Measurements from ENCODE around the gene ATAD2B.
A peak's percentile ranks its signal among the peaks of the same experiment; 100 is the strongest.
"Not testable (repeated sequence)": the region's sequence is repeated elsewhere in the genome, so short reads cannot be mapped to it uniquely, and the experiment has no call there.

Gene ATAD2B

GRCh38 chr2:23926750-23927571, at the start of gene ATAD2B:
Gene ATAD2B (minus strand): TSS chr2:23927123. CDS start chr2:23926770, 353 bp downstream.
- ATAC-seq (ENCODE audit: low read depth) (peak; percentile 67), DNase-seq (ENCODE audit: low spot score in 2 of 2) (peak; percentile 95 to 97)
- peaks cover 28% of the 10 kb centered on the region for H3K4me1 Mint-ChIP-seq
- H3K4me3 Mint-ChIP-seq = peak within 1 kb of the TSS; percentile 94
- peaks cover 1% of the 10 kb centered on the region for H3K9me3 Mint-ChIP-seq
- peaks cover 8% of the 10 kb centered on the region for H3K36me3 Mint-ChIP-seq
- no peaks in the 10 kb centered on the region for H3K27me3 Mint-ChIP-seq
- peak within 1 kb of the TSS; percentile 99 for H3K27ac Mint-ChIP-seq

GRCh38 chr2:23967846-23968245, 40.9 kb upstream of the ATAD2B start:
- peaks cover 11% of the 10 kb centered on the region for H3K36me3 Mint-ChIP-seq
- ATAC-seq (ENCODE audit: low read depth) (no peak), DNase-seq (ENCODE audit: low spot score in 2 of 2) (no peak)
- H3K4me1 Mint-ChIP-seq = peaks cover 3% of the 10 kb centered on the region
- no peak overlapping the region for H3K4me3 Mint-ChIP-seq
- H3K9me3 Mint-ChIP-seq = peaks cover 1% of the 10 kb centered on the region
- no peak overlapping the region for H3K27ac Mint-ChIP-seq
- no peaks in the 10 kb centered on the region for H3K27me3 Mint-ChIP-seq

GRCh38 chr2:23954325-23955014, 27.5 kb upstream of the ATAD2B start:
- DNase-seq (ENCODE audit: low spot score in 2 of 2) (no peak), ATAC-seq (ENCODE audit: low read depth) (no peak)
- Mint-ChIP-seq H3K36me3 (peaks cover 2% of the 10 kb centered on the region), H3K4me1 (peaks cover 6% of the 10 kb centered on the region), H3K27me3 (no peaks in the 10 kb centered on the region), H3K4me3 (no peak overlapping the region), H3K9me3 (no peaks in the 10 kb centered on the region), H3K27ac (no peak overlapping the region)

- Mint-ChIP-seq H3K27me3 (no peaks in the 10 kb centered on the region), H3K4me1 (peaks cover 6% of the 10 kb centered on the region), H3K36me3 (peaks cover 2% of the 10 kb centered on the region), H3K4me3 (no peak overlapping the region), H3K9me3 (no peaks in the 10 kb centered on the region), H3K27ac (no peak overlapping the region)
- ATAC-seq (ENCODE audit: low read depth) = no peak
- DNase-seq (ENCODE audit: low spot score in 2 of 2) = no peak
Observed at GRCh38 chr2:23953625-23954024, 26.7 kb upstream of the ATAD2B start.

- ATAC-seq (ENCODE audit: low read depth); H3K9me3 Mint-ChIP-seq; H3K4me3 Mint-ChIP-seq; H3K27ac Mint-ChIP-seq; DNase-seq (ENCODE audit: low spot score in 2 of 2); H3K27me3 Mint-ChIP-seq; H3K4me1 Mint-ChIP-seq; H3K36me3 Mint-ChIP-seq: not testable (repeated sequence)
Observed at GRCh38 chr2:23952558-23952957, 25.6 kb upstream of the ATAD2B start.

- DNase-seq (ENCODE audit: low spot score in 2 of 2) (no peak), ATAC-seq (ENCODE audit: low read depth) (no peak)
- Mint-ChIP-seq H3K9me3 (no peaks in the 10 kb centered on the region), H3K27ac (no peak overlapping the region), H3K36me3 (no peaks in the 10 kb centered on the region), H3K27me3 (no peaks in the 10 kb centered on the region), H3K4me1 (peaks cover 13% of the 10 kb centered on the region), H3K4me3 (no peak overlapping the region)
Observed at GRCh38 chr2:23947350-23947749, 20.4 kb upstream of the ATAD2B start.

- no peak overlapping the region for H3K4me3 Mint-ChIP-seq
- no peaks in the 10 kb centered on the region for H3K27me3 Mint-ChIP-seq
- H3K4me1 Mint-ChIP-seq = peaks cover 19% of the 10 kb centered on the region
- no peaks in the 10 kb centered on the region for H3K36me3 Mint-ChIP-seq
- H3K27ac Mint-ChIP-seq = no peak overlapping the region
- no peak for ATAC-seq (ENCODE audit: low read depth)
- DNase-seq (ENCODE audit: low spot score in 2 of 2) = no peak
- H3K9me3 Mint-ChIP-seq = no peaks in the 10 kb centered on the region
Observed at GRCh38 chr2:23944976-23945375, 18.1 kb upstream of the ATAD2B start.

- no peak for DNase-seq (ENCODE audit: low spot score in 2 of 2)
- no peaks in the 10 kb centered on the region for H3K36me3 Mint-ChIP-seq
- peaks cover 18% of the 10 kb centered on the region for H3K4me1 Mint-ChIP-seq
- ATAC-seq (ENCODE audit: low read depth) = no peak
- no peak overlapping the region for H3K27ac Mint-ChIP-seq
- no peaks in the 10 kb centered on the region for H3K9me3 Mint-ChIP-seq
- H3K4me3 Mint-ChIP-seq = no peak overlapping the region
- H3K27me3 Mint-ChIP-seq = no peaks in the 10 kb centered on the region
Observed at GRCh38 chr2:23944527-23944926, 17.6 kb upstream of the ATAD2B start.

- Mint-ChIP-seq H3K27ac (no peak overlapping the region), H3K9me3 (no peaks in the 10 kb centered on the region), H3K4me1 (peaks cover 24% of the 10 kb centered on the region), H3K36me3 (no peaks in the 10 kb centered on the region), H3K27me3 (no peaks in the 10 kb centered on the region), H3K4me3 (no peak overlapping the region)
- no peak for DNase-seq (ENCODE audit: low spot score in 2 of 2)
- ATAC-seq (ENCODE audit: low read depth) = no peak
Observed at GRCh38 chr2:23943666-23944065, 16.7 kb upstream of the ATAD2B start.

GRCh38 chr2:23941644-23942043, 14.7 kb upstream of the ATAD2B start:
- DNase-seq (ENCODE audit: low spot score in 2 of 2) (no peak), ATAC-seq (ENCODE audit: low read depth) (no peak)
- Mint-ChIP-seq H3K27me3 (no peaks in the 10 kb centered on the region), H3K4me1 (peaks cover 24% of the 10 kb centered on the region), H3K27ac (no peak overlapping the region), H3K36me3 (no peaks in the 10 kb centered on the region), H3K4me3 (no peak overlapping the region), H3K9me3 (no peaks in the 10 kb centered on the region)

- DNase-seq (ENCODE audit: low spot score in 2 of 2) = no peak
- H3K27ac Mint-ChIP-seq = peak overlapping the region; percentile 86
- peaks cover 24% of the 10 kb centered on the region for H3K4me1 Mint-ChIP-seq
- no peaks in the 10 kb centered on the region for H3K36me3 Mint-ChIP-seq
- no peaks in the 10 kb centered on the region for H3K9me3 Mint-ChIP-seq
- no peaks in the 10 kb centered on the region for H3K27me3 Mint-ChIP-seq
- peak overlapping the region; percentile 95 for H3K4me3 Mint-ChIP-seq
- peak; percentile 53 for ATAC-seq (ENCODE audit: low read depth)
Observed at GRCh38 chr2:23940718-23941620, 14.0 kb upstream of the ATAD2B start.

GRCh38 chr2:23939987-23940717, 13.2 kb upstream of the ATAD2B start, which contains the start of gene UBXN2A:
Gene UBXN2A (plus strand): TSS chr2:23940463. CDS start chr2:23958315, 17,852 bp downstream.
- peak within 1 kb of the TSS; percentile 86 for H3K27ac Mint-ChIP-seq
- peaks cover 24% of the 10 kb centered on the region for H3K4me1 Mint-ChIP-seq
- no peaks in the 10 kb centered on the region for H3K36me3 Mint-ChIP-seq
- no peaks in the 10 kb centered on the region for H3K27me3 Mint-ChIP-seq
- peak within 1 kb of the TSS; percentile 95 for H3K4me3 Mint-ChIP-seq
- DNase-seq (ENCODE audit: low spot score in 2 of 2) (peak; percentile 76 to 86), ATAC-seq (ENCODE audit: low read depth) (peak; percentile 88)
- no peaks in the 10 kb centered on the region for H3K9me3 Mint-ChIP-seq

GRCh38 chr2:23934259-23934658, 7.3 kb upstream of the ATAD2B start:
- no peaks in the 10 kb centered on the region for H3K27me3 Mint-ChIP-seq
- no peak overlapping the region for H3K4me3 Mint-ChIP-seq
- no peak for DNase-seq (ENCODE audit: low spot score in 2 of 2)
- peaks cover 6% of the 10 kb centered on the region for H3K4me1 Mint-ChIP-seq
- no peaks in the 10 kb centered on the region for H3K9me3 Mint-ChIP-seq
- ATAC-seq (ENCODE audit: low read depth) = no peak
- no peak overlapping the region for H3K27ac Mint-ChIP-seq
- H3K36me3 Mint-ChIP-seq = peaks cover 3% of the 10 kb centered on the region
